ENCODE data around the gene GDPGP1. TPM values are rescaled to one million over a fixed set of nuclear protein-coding genes. Genes with fewer than 3 reads are reported as not detected.
A peak's percentile ranks its signal among the peaks of the same experiment; 100 is the strongest.

Gene GDPGP1
- total and polyA plus RNA-seq, 10 of the 15 experiments (the other 5 are each of a cell fraction or from before 2014, with no cell fraction given): 0.68 to 8.9 (median 3.0) TPM

DNA sequence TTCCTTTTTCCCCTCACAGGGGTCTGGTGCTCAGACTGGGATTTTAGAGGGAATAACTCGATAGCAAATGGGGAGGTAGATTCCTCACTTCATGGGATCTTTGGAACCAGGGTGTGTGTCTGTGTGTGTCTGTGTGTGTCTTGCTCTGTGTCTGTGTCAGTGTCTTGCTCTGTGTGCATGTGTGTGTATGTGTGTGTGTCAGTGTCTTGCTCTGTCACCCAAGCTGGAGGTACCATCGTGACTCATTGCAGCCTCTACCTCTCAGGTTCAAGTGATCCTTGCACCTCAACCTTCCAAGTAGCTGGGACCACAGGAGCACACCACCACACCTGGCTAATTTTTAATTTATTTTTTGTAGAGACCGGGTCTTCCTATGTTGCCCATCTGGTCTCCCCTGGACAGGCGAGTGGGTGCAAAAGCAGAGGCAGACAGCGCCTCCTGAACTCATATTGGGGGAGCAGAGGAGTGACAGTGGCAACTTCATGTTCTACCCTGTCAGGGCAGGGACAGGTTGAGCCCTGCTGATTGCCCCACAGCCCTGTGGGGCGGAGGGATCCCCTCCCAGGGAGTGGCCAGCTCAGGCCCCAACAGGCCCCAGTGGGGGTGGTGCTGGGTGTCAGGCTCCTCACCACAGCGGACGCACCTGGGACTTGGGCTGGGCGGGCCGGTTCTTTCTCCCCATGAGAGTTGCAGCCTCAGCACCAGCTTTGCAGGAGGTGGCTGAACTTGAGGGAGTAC lies 43.2 kb upstream of the GDPGP1 start:
- DNase-seq (ENCODE audit: low read depth, low spot score) (no peak), ATAC-seq (peak; percentile 65), FAIRE-seq (no peak)
- Histone ChIP-seq H3K4me1 (ENCODE audit: control insufficient read depth, insufficient read depth, low read length) (peaks cover 41% of the 10 kb centered on the region), H3K9me3 (replicated peaks; ENCODE audit: control insufficient read depth, insufficient read depth, low read length) (no peaks in the 10 kb centered on the region), H3K4me3 (peak overlapping the region; percentile 12; the same call in 1 of the 2 replicates), H4K20me1 (ENCODE audit: control insufficient read depth, insufficient read depth) (no peaks in the 10 kb centered on the region), H3K27me3 (replicated peaks in 1 of 2; ENCODE audit: control insufficient read depth in 2 of 2, insufficient read depth in 2 of 2, low read length in 1 of 2) (no peaks in the 10 kb centered on the region), H3K79me2 (ENCODE audit: control insufficient read depth, insufficient read depth, low read length) (peaks cover 5% of the 10 kb centered on the region; the same call in 1 of the 2 replicates), H3K4me2 (ENCODE audit: control insufficient read depth, insufficient read depth) (peak overlapping the region; percentile 87), H3K36me3 (ENCODE audit: control insufficient read depth in 2 of 2, insufficient read depth in 2 of 2, low read length in 1 of 2) (0 out of 4 replicates have a peak, but pooled peaks cover 0 to 2% of the 10 kb centered on the region in 2 experiments), H2AFZ (ENCODE audit: control insufficient read depth, low read depth, low read length) (no peak overlapping the region; the same call in 1 of the 2 replicates), H3K27ac (ENCODE audit: control insufficient read depth, insufficient read depth) (peak overlapping the region; percentile 65), H3K9ac (ENCODE audit: control insufficient read depth, insufficient read depth, low read length) (no peak overlapping the region)
- TF ChIP-seq TCF3 (IDR thresholded peaks at IDR 0.05; ENCODE audit: borderline replicate concordance, insufficient read depth, low read depth, low read length) (peak; percentile 70), LARP7 (IDR thresholded peaks at IDR 0.05) (0 out of 2 replicates have a peak, but pooled peaks have one; percentile 34), IRF4 (IDR thresholded peaks at IDR 0.05; ENCODE audit: low read depth, low read length) (no peak), FOS (IDR thresholded peaks at IDR 0.05; ENCODE audit: borderline replicate concordance, extremely low read depth, insufficient read length) (no peak), MTA2 (IDR thresholded peaks at IDR 0.05; ENCODE audit: low read depth) (0 out of 2 replicates have a peak, but pooled peaks have one; percentile 21), CHD2 (IDR thresholded peaks at IDR 0.05; ENCODE audit: borderline replicate concordance, low read depth, low read length) (no peak), EED (IDR thresholded peaks at IDR 0.05; ENCODE audit: low read depth) (0 out of 2 replicates have a peak, but pooled peaks have one; percentile 15), TCF12 (IDR thresholded peaks at IDR 0.05; ENCODE audit: low read depth, low read length) (0 out of 2 replicates have a peak, but pooled peaks have one; percentile 12), RUNX3 (IDR thresholded peaks at IDR 0.05; ENCODE audit: low read length) (0 out of 2 replicates have a peak, but pooled peaks have one; percentile 10), CHD4 (IDR thresholded peaks at IDR 0.05) (no peak), EGR1 (IDR thresholded peaks at IDR 0.05; ENCODE audit: borderline replicate concordance in 1 of 2, low read depth in 2 of 2, low read length in 2 of 2) (peak in 1 of 2 experiments; percentile 18; a peak in 1 of 3 replicates), STAT1 (conservative IDR thresholded peaks at IDR 0.05) (no peak), CREM (IDR thresholded peaks at IDR 0.05; ENCODE audit: low read depth) (no peak), BHLHE40 (IDR thresholded peaks at IDR 0.05; ENCODE audit: borderline replicate concordance in 1 of 2, low read depth in 2 of 2, low read length in 1 of 2) (peak in 1 of 2 experiments; percentile 17; a peak in 1 of 4 replicates), CBX3 (IDR thresholded peaks at IDR 0.05; ENCODE audit: borderline replicate concordance, low read depth) (no peak)
- TF ChIP-seq, protein P1, sequence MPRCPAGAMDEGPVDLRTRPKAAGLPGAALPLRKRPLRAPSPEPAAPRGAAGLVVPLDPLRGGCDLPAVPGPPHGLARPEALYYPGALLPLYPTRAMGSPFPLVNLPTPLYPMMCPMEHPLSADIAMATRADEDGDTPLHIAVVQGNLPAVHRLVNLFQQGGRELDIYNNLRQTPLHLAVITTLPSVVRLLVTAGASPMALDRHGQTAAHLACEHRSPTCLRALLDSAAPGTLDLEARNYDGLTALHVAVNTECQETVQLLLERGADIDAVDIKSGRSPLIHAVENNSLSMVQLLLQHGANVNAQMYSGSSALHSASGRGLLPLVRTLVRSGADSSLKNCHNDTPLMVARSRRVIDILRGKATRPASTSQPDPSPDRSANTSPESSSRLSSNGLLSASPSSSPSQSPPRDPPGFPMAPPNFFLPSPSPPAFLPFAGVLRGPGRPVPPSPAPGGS (IDR thresholded peaks at IDR 0.05; ENCODE audit: borderline replicate concordance, insufficient read depth, low read depth, low read length, poor library complexity, severe bottlenecking): peak; percentile 65
- TF ChIP-seq, protein P2, sequence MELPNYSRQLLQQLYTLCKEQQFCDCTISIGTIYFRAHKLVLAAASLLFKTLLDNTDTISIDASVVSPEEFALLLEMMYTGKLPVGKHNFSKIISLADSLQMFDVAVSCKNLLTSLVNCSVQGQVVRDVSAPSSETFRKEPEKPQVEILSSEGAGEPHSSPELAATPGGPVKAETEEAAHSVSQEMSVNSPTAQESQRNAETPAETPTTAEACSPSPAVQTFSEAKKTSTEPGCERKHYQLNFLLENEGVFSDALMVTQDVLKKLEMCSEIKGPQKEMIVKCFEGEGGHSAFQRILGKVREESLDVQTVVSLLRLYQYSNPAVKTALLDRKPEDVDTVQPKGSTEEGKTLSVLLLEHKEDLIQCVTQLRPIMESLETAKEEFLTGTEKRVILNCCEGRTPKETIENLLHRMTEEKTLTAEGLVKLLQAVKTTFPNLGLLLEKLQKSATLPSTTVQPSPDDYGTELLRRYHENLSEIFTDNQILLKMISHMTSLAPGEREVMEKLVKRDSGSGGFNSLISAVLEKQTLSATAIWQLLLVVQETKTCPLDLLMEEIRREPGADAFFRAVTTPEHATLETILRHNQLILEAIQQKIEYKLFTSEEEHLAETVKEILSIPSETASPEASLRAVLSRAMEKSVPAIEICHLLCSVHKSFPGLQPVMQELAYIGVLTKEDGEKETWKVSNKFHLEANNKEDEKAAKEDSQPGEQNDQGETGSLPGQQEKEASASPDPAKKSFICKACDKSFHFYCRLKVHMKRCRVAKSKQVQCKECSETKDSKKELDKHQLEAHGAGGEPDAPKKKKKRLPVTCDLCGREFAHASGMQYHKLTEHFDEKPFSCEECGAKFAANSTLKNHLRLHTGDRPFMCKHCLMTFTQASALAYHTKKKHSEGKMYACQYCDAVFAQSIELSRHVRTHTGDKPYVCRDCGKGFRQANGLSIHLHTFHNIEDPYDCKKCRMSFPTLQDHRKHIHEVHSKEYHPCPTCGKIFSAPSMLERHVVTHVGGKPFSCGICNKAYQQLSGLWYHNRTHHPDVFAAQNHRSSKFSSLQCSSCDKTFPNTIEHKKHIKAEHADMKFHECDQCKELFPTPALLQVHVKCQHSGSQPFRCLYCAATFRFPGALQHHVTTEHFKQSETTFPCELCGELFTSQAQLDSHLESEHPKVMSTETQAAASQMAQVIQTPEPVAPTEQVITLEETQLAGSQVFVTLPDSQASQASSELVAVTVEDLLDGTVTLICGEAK (IDR thresholded peaks at IDR 0.05; ENCODE audit: borderline replicate concordance): no peak
- ChIA-PET SMC1A (ENCODE audit: uncharacterized antibody, unreplicated experiment) (interaction anchor here (0.7 to 5.3 kb wide), 9 partner anchors 10 to 42 kb away, joined by 3 to 47 read pairs (median 13); partner anchors contain the start of genes CIB1, GDPGP1 and SEMA4B), RAD21 (ENCODE audit: unreplicated experiment) (interaction anchor here (0.9 to 3.3 kb wide), 12 partner anchors 11 to 197 kb away, joined by 3 to 43 read pairs (median 10); partner anchors contain the start of genes CIB1, GDPGP1, IQGAP1 and SEMA4B), POLR2A (interaction anchor here (1.0 to 6.0 kb wide), 7 partner anchors 12 to 42 kb away, joined by 4 to 101 read pairs (median 7); partner anchors contain the start of genes CIB1, GDPGP1 and SEMA4B), CTCF (interaction anchor here (1.0 to 4.1 kb wide), 9 partner anchors 8 to 47 kb away, joined by 3 to 22 read pairs (median 4); partner anchors contain the start of gene SEMA4B)
- in situ Hi-C loops (cut with MboI): no loop called here
- intact Hi-C loops (cut with micrococcal nuclease; ENCODE audit: unreplicated experiment): loop anchor here (5.0 kb wide), 1 partner anchor 42 kb away; the partner anchor contains the start of genes CIB1 and GDPGP1
- 0% methylated on average over 10 of the region's 10 CpGs for WGBS (ENCODE audit: insufficient coverage, insufficient replicate concordance, low lambda C conversion rate, missing lambda C conversion rate)
- BruUV-seq (replicated peaks): no TSS peak
